Muscle layer of duodenum (tissue), 2 donors: ENCODE measurements around the gene JAKMIP1.

ENCODE experiments used
- H3K27ac ChIP-seq: one replicate; pipeline ENCODE4 v1.7.0; 2013; ENCODE audit warnings: mild to moderate bottlenecking, low read length
- H3K27me3 ChIP-seq: one replicate; pipeline ENCODE4 v1.7.0; 2013; ENCODE audit warnings: low read depth, mild to moderate bottlenecking, control low read depth, low read length
- H3K36me3 ChIP-seq, 2 donors: one replicate each; pipeline ENCODE4 v1.7.0; 2013; ENCODE audit warnings: low read length in 2 of 2, control low read depth in 1 of 2, mild to moderate bottlenecking in 1 of 2; ENCODE audit not compliant: insufficient read depth in 2 of 2, control insufficient read depth in 1 of 2
- H3K4me1 ChIP-seq, 2 donors: one replicate each; pipeline ENCODE4 v1.7.0; 2013; ENCODE audit warnings: low read length in 2 of 2, mild to moderate bottlenecking in 2 of 2, control low read depth in 1 of 2, moderate library complexity in 1 of 2; ENCODE audit not compliant: insufficient read depth in 2 of 2, control insufficient read depth in 1 of 2
- H3K4me3 ChIP-seq, 2 donors: one replicate each; pipeline ENCODE4 v1.7.0; 2013; ENCODE audit warnings: low read length in 2 of 2, low read depth in 1 of 2, mild to moderate bottlenecking in 1 of 2
- H3K9me3 ChIP-seq, 2 donors: one replicate each; pipeline ENCODE4 v1.7.0; 2013; ENCODE audit warnings: low read length in 2 of 2, control low read depth in 1 of 2, mild to moderate bottlenecking in 1 of 2; ENCODE audit not compliant: control insufficient read depth in 1 of 2
- donor health status: healthy.

Gene JAKMIP1

DNA sequence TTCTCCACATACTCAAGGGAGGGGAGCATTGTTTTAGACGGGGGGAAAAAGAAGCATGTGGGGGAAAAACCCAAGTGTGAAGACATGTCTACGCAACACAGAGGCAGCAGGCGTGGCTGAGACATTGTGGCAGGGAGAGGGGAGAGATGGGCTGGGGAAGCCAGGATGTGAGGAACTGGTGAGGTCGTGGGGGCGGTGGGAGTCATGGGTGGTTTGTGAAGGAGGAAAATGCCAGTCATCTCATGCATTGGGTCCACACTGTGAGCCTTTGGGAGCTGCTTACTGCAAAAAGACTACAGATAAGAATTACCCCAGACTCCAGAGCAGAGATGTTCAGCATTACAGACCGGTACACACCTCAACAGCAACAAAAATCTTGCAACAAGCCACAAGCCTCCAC is 2.1 kb downstream of the JAKMIP1 start:
- Histone ChIP-seq H3K36me3 (no peaks in the 10 kb centered on the region), H3K4me3 (no peak overlapping the region), H3K27me3 (peaks cover 23% of the 10 kb centered on the region), H3K4me1 (peaks cover 0 to 18% of the 10 kb centered on the region in 2 donors), H3K9me3 (no peaks in the 10 kb centered on the region), H3K27ac (no peak overlapping the region)

- Histone ChIP-seq H3K9me3 (no peaks in the 10 kb centered on the region), H3K4me3 (no peak overlapping the region), H3K4me1 (peaks cover 0 to 18% of the 10 kb centered on the region in 2 donors), H3K27me3 (peaks cover 23% of the 10 kb centered on the region), H3K27ac (no peak overlapping the region), H3K36me3 (no peaks in the 10 kb centered on the region)
Measured at GRCh38 chr4:6197433-6198174, 2.7 kb downstream of the JAKMIP1 start.

DNA sequence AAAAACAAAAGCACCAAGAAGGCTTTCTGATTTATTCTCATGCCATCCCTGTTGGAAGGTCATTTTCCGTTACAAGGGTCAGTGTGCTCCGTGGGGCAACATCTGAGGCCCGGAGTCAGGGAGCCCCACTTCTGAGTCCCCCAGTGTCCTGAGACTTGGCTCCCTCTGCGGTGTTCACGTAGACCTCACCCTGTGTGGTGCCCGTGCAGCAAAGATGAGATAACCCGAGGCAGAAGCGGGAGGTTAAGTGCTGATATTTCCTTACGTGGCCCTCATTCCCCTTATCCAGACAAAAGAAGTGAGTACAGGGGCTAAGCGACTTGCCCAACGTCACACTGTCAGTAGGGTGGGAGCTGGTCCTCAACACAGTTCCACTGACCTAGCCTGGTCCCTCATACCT is 3.5 kb downstream of the JAKMIP1 start:
- no peaks in the 10 kb centered on the region for H3K36me3 ChIP-seq
- no peak overlapping the region for H3K27ac ChIP-seq
- no peak overlapping the region for H3K4me3 ChIP-seq
- peaks cover 23% of the 10 kb centered on the region for H3K27me3 ChIP-seq
- H3K9me3 ChIP-seq, result no peaks in the 10 kb centered on the region
- peaks cover 0 to 18% of the 10 kb centered on the region in 2 donors for H3K4me1 ChIP-seq

DNA sequence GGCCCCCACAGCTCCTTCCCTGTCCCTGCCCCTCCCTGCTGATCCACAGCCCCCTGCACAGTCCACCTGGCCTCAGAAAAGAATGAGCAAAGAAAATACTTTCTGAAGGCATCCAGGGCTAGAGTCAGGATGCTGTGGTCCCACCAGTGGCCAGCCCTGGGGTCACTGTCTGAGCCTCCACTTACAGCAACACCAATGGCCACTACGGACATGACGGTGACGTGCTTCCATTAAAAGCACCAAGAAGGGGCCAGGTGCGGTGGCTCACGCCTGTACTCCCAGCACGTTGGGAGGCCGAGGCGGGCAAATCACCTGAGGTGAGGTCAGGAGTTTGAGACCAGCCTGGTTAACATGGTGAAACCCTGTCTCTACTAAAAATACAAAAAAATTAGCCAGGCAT is 4.0 kb downstream of the JAKMIP1 start:
- no peak overlapping the region for H3K27ac ChIP-seq
- H3K4me3 ChIP-seq, result no peak overlapping the region
- H3K36me3 ChIP-seq, result no peaks in the 10 kb centered on the region
- no peaks in the 10 kb centered on the region for H3K9me3 ChIP-seq
- H3K4me1 ChIP-seq, result peaks cover 0 to 18% of the 10 kb centered on the region in 2 donors
- peaks cover 23% of the 10 kb centered on the region for H3K27me3 ChIP-seq

GRCh38 chr4:6195602-6196319 is 4.6 kb downstream of the JAKMIP1 start:
- H3K27ac ChIP-seq, result no peak overlapping the region
- no peaks in the 10 kb centered on the region for H3K9me3 ChIP-seq
- no peaks in the 10 kb centered on the region for H3K36me3 ChIP-seq
- no peak overlapping the region for H3K4me3 ChIP-seq
- peaks cover 0 to 18% of the 10 kb centered on the region in 2 donors for H3K4me1 ChIP-seq
- H3K27me3 ChIP-seq, result peaks cover 23% of the 10 kb centered on the region

GRCh38 chr4:6194458-6195195 is 5.7 kb downstream of the JAKMIP1 start:
- H3K4me3 ChIP-seq, result no peak overlapping the region
- H3K27me3 ChIP-seq, result peaks cover 23% of the 10 kb centered on the region
- no peaks in the 10 kb centered on the region for H3K9me3 ChIP-seq
- H3K4me1 ChIP-seq, result peaks cover 0 to 11% of the 10 kb centered on the region in 2 donors
- no peaks in the 10 kb centered on the region for H3K36me3 ChIP-seq
- H3K27ac ChIP-seq, result no peak overlapping the region

DNA sequence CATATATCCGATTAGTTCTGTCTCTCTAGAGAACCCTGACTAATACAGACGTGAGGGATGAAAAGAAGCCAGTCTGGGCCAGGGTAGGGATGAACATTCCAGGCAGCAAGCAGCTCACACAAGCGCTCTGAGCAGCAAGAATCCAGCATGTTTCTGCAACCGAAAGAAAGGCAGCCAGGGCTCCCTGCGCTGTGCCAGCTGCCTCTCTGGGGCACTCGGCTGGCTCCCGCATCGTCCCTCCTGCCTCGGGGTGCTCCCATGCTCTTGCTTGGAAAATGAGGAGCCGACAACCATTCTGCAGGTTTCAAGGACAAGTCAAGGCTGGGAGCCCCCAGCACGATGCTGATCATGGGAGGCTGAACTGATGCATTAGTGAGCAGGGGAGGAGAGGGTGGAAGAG is 7.0 kb downstream of the JAKMIP1 start:
- Histone ChIP-seq H3K4me1 (no peaks in the 10 kb centered on the region), H3K4me3 (no peak overlapping the region), H3K9me3 (no peaks in the 10 kb centered on the region), H3K27me3 (peaks cover 13% of the 10 kb centered on the region), H3K36me3 (no peaks in the 10 kb centered on the region), H3K27ac (no peak overlapping the region)

DNA sequence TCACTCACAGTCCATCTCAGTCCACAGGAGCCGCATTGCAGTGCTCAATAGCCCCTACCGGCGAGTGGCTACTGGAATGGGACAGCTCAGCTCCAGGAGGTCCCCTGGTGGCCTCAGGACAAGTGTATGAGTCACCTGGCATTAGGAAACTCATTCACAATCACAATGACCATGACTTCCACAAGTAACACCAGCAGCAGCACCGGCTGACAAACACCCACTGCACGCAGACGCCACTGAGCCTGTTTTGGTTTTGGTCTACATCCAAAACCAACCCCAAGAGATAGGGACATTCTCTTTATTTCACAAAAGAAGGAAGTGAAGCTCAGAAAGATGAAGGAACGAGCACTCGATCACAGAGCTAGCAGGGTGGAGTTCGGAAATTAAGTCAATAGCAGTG is 8.1 kb downstream of the JAKMIP1 start:
- Histone ChIP-seq H3K9me3 (peaks cover 0 to 7% of the 10 kb centered on the region in 2 donors), H3K27ac (no peak overlapping the region)

GRCh38 chr4:6191448-6192130 is 8.8 kb downstream of the JAKMIP1 start:
- Histone ChIP-seq H3K27ac (no peak overlapping the region), H3K9me3 (peaks cover 0 to 13% of the 10 kb centered on the region in 2 donors), H3K4me1 (no peaks in the 10 kb centered on the region), H3K27me3 (no peaks in the 10 kb centered on the region), H3K36me3 (no peaks in the 10 kb centered on the region), H3K4me3 (no peak overlapping the region)

More for the DNA sequence above, 8.1 kb downstream of the JAKMIP1 start:
- Histone ChIP-seq H3K4me3 (no peak overlapping the region), H3K27me3 (peaks cover 1% of the 10 kb centered on the region), H3K36me3 (no peaks in the 10 kb centered on the region), H3K4me1 (no peaks in the 10 kb centered on the region)

GRCh38 chr4:6190486-6190885 is 9.9 kb downstream of the JAKMIP1 start:
- Histone ChIP-seq H3K36me3 (no peaks in the 10 kb centered on the region), H3K27ac (no peak overlapping the region), H3K4me3 (no peak overlapping the region), H3K9me3 (peaks cover 0 to 21% of the 10 kb centered on the region in 2 donors), H3K27me3 (no peaks in the 10 kb centered on the region), H3K4me1 (no peaks in the 10 kb centered on the region)

GRCh38 chr4:6189511-6189910 is 10.8 kb downstream of the JAKMIP1 start:
- no peak overlapping the region for H3K4me3 ChIP-seq
- peaks cover 0 to 21% of the 10 kb centered on the region in 2 donors for H3K9me3 ChIP-seq
- no peak overlapping the region for H3K27ac ChIP-seq
- H3K27me3 ChIP-seq, result no peaks in the 10 kb centered on the region
- no peaks in the 10 kb centered on the region for H3K4me1 ChIP-seq
- H3K36me3 ChIP-seq, result no peaks in the 10 kb centered on the region
